HG03342 (cell line): ENCODE results near the gene TARS3.

Experiments used
- ATAC-seq: cut with Tn5 transposase; IDR thresholded peaks from one replicate; pipeline ENCODE4 v1.9.1; 2021; ENCODE audit warnings: mild to moderate bottlenecking, moderate library complexity; ENCODE audit not compliant: unreplicated experiment

The TARS3 gene

DNA sequence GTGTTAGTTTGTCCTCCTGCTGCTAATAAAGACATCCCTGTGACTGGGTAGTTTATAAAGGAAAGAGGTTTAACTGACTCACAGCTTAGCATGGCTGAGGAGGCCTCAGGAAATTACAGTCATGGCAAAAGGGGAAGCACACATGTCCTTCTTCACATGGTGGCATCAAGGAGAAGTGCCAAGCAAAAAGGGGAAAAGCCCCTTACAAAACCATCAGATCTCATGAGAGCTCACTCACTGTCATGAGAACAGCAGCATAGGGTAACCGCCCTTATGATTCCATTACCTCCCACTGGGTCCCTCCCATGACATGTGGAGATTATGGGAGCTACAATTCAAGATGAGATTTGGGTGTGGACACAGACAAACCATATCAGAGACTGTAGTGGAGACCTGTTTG lies 99.1 kb downstream of the TARS3 start:
- no peak for ATAC-seq

GRCh38 chr15:101623367-101624304 lies 100.6 kb downstream of the TARS3 start:
- no peak for ATAC-seq

GRCh38 chr15:101621961-101622360 lies 102.3 kb downstream of the TARS3 start:
- ATAC-seq = no peak

- no peak for ATAC-seq
These were observed 103.6 kb downstream of the TARS3 start for GRCh38 chr15:101620671-101621070.

GRCh38 chr15:101619615-101619865 lies 104.7 kb downstream of the TARS3 start:
- ATAC-seq = no peak

- no peak for ATAC-seq
These were observed 105.2 kb downstream of the TARS3 start for GRCh38 chr15:101618851-101619614.

DNA sequence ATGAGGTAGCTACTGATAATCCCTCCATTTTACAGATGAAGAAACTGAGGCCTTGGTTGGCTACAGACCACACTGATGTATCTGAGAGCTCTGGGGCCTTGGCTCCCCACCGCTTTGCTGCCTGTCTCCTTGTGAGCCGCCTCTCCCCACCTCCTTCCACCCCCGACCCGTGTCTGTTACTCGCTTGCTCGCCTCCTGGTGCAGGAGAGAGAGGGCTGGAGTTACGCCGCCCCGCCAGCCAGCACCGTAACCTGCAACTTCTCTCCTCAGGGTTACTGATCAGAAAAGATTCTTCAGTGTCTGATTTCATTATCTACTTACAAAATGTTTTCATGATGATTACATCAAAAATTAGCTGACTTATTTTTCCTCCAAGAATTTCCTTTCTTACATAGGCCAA lies 106.2 kb downstream of the TARS3 start:
- no peak for ATAC-seq

DNA sequence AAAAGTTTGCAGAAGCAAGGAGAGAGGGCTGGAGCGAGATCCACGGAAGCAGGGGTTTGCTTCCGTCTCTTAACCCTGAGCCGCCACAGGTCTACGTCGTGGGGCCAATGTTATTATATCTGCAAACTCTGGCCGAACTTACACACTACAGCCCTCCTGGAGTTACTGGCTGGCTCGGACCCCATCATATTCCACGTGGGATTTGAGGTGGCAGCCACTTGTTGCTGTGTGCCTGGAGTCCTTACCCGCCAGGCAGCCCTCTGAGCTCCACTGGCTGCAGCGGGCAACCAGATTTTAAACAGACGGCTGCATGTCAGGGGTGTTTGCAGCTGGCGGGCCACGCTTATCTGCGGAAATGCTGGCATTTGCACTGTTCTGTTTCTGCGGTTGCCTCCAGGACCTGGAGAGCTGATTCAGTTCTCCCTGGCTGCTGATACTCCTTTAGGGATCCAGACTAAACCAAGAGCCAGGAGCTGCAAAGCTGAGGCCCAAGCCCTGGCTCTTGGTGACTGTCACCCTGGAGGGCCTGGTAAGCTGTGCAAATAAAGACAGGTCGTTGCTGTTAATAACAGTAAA lies 106.8 kb downstream of the TARS3 start:
- ATAC-seq = no peak

GRCh38 chr15:101615986-101616848 lies 108.1 kb downstream of the TARS3 start:
- ATAC-seq = no peak

- ATAC-seq = no peak
These were observed 108.8 kb downstream of the TARS3 start for GRCh38 chr15:101615414-101615985.

DNA sequence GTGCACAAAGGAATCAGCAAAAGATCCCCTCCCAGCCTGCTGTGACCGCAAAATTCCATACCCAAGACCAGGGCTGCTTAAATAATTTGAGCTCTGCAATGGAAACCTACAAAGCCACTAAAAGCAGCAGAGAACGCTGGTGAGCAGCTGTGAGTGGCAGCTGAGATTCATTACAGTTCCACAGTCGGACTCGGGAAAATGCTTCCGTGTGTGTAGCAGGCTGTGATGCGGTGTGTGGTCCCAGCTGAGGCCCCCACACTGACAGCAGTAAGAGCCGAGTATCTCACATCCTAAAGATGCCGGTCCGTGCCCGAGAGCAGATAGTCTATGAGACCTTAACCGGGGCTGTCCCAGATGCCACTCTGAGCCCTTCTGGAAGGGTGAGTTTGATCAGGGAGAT lies 109.5 kb downstream of the TARS3 start:
- ATAC-seq = no peak

DNA sequence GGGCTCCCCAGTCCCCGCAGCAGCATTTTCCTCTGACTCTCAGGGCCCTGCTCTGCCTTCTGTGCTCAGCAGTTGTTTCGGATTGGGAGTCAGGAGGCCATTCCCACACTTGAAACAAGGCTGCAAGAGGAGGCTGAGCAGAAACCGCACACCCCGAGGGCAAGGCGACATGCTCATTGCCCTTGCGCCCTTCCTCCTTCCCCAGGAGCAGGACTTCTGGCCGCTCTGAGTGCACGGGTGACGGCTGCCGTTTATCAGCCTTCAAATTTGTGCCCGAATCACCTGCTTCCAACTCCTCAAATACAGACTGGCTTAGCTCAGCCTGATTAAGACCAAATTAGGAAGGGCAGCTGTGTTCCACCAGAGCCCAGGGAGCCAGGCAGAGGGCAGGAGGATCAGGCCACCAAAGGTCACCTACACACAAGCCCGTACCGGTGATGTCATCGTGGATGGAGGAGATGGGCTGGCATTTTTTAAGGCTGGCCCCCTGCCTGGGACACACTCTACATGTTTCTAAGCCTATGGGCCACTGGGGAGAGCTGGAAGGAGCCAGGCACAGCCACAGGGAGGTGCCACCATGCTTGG lies 110.2 kb downstream of the TARS3 start:
- ATAC-seq = no peak

DNA sequence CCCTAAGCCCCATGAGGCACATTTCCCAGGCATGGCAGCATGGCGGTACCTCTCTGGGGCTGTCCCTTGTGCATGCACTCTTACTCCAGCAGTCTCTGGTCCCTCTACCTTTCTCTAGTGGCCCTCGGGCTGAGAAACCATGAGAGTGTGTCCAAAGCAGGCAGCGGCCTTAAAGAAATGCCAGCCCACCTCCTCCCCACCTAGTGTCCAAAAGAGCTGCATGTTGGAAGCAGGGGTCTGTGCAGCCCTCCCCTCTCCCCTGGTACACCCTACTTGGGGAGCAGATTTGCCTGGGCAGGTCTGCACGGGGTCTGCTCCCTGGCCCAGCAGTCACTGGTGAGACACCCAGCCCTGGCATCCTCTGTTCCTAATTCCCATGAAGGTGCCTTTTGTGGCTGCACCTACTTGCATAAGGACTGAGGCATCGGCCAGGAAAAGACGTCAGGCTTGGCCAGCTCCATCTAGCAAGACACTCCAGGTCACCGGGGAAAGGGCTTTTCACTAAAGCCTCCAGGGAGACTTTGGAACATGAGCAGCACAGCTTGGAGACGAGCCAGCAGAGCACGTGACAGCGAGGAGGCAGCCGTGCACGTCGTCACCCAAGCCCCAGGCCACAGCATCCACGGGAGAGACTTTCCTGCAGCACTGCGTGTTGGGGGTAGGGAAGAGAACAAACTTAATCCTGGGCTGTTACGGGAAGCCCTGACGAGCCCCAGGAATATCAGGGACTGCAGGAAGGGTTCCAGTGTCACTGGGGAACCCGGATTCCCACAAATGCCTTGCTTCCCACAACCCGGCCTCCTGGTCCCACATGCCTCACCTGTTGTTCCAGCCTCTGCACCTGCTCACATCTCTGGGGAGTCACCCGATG lies 110.9 kb downstream of the TARS3 start:
- no peak for ATAC-seq

DNA sequence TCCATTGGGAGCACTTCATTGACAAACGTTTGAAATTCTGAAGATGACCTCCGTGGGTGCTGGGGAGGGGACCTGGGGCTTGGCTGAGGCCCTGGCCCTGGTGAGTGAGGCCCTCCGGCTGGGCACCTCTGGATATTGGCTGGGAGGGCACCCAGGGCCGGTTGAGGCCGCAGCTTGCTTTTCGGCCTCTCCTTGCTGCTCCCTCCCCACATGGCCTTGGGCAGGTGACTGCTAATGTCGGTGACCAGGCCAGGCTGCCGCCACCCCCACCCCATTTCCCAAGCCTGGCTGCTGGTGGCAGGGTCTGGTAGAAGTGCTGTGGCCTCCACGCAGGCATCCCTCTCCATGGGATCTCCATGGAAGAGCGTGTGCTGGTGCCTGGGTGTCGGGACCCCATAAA lies 111.6 kb downstream of the TARS3 start:
- ATAC-seq = no peak

- no peak for ATAC-seq
These were observed 112.5 kb downstream of the TARS3 start for GRCh38 chr15:101611580-101612299.

DNA sequence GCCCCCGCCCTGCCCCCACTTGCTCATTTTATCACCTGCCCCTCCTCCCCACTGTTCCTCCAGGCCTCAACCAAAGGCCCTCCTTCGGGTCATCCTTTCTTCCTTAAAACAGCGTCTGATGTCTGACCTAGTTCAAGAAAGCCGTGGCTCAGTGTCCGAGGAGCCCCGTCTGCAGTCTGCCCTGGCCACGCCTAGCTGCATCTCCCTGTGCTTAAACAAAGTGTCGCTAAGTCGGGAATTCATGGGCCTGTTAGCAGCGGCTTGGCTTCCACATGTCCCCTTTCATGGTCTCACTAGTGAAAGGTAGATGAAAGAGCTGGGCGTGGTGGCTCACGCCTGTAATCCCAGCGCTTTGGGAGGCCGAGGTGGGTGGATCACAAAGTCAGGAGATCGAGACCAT lies 113.3 kb downstream of the TARS3 start:
- no peak for ATAC-seq

- ATAC-seq = no peak
These were observed 113.7 kb downstream of the TARS3 start for GRCh38 chr15:101610611-101611000.

DNA sequence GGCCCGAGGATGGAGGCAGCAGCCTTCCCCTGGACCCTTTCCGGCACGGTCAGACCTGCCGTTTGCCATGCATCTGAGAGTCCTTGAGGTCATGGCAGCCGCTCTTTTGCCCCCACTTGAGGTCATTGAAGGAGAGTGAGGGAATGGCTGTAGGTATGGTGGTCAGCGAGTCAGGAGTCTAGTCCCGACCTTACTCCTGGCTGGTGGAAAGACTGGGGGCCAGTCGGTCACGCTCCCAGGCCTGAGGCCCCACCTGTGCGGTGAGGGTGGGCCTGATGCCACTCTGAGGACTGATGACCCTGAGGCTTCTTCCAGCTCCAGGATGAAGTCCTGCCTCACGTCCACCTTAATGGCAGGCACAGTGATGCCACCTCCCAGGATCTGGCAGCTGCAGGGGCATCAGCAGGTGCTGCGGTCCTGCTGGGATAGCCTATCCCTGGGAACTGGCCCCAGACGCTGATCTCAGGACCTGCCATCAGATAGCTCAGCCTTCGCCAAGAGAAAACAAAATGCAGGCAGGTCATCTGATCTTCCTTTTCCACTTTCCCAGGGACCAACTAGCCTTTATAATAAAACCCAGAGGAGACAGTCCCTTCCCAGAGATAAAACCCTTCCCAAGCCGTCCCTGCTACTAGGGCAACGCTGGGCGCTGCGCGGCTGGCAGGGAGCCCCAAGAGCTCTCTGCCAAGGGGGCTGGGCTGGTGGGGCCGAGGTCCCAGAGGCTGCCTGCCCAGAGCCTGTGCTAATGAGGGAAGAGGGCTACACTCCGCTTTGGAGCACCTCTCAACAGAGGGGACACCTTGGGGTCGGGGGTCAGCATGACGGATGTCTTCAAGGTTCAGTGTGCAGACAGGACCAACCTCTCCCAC lies 114.3 kb downstream of the TARS3 start:
- no peak for ATAC-seq
